HK-2 (cell line): ENCODE data around the gene RAB4B.
A peak's percentile ranks its signal among the peaks of the same experiment; 100 is the strongest.
"Not testable (repeated sequence)": the region's sequence is repeated elsewhere in the genome, so short reads cannot be mapped to it uniquely, and the experiment has no call there.

ENCODE experiments used
- DNase-seq: peaks from one replicate; pipeline ENCODE4 v3.0.0-alpha.2; 2018; ENCODE audit not compliant: unreplicated experiment

RAB4B gene

GRCh38 chr19:40777937-40778705 lies at the start of gene RAB4B:
Gene RAB4B, plus strand, starts transcription at chr19:40778247. Its CDS starts 129 bp downstream, at chr19:40778376.
- DNase-seq = peak; percentile 100

- not testable (repeated sequence) for DNase-seq
Measured at GRCh38 chr19:40730065-40730464, 48.0 kb upstream of the RAB4B start.

GRCh38 chr19:40732304-40732703 lies 45.7 kb upstream of the RAB4B start:
- not testable (repeated sequence) for DNase-seq

- DNase-seq = no peak
Measured at GRCh38 chr19:40733149-40733548, 44.9 kb upstream of the RAB4B start.

GRCh38 chr19:40735013-40735771 lies 42.9 kb upstream of the RAB4B start:
- no peak for DNase-seq

- DNase-seq = no peak
Measured at GRCh38 chr19:40736661-40737060, 41.4 kb upstream of the RAB4B start.

- no peak for DNase-seq
Measured at GRCh38 chr19:40737102-40737644, 40.9 kb upstream of the RAB4B start.

- no peak for DNase-seq
Measured at GRCh38 chr19:40739030-40739839, 38.8 kb upstream of the RAB4B start.

GRCh38 chr19:40739871-40740703 lies 38.0 kb upstream of the RAB4B start:
- no peak for DNase-seq

- no peak for DNase-seq
Measured at GRCh38 chr19:40740747-40741146, 37.3 kb upstream of the RAB4B start.

GRCh38 chr19:40741527-40742390 lies 36.3 kb upstream of the RAB4B start:
- no peak for DNase-seq

GRCh38 chr19:40742477-40742876 lies 35.6 kb upstream of the RAB4B start:
- no peak for DNase-seq

GRCh38 chr19:40742886-40743285 lies 35.2 kb upstream of the RAB4B start:
- no peak for DNase-seq

GRCh38 chr19:40743926-40744325 lies 34.1 kb upstream of the RAB4B start:
- no peak for DNase-seq

- DNase-seq = no peak
Measured at GRCh38 chr19:40744554-40745401, 33.3 kb upstream of the RAB4B start.

GRCh38 chr19:40745402-40745780 lies 32.7 kb upstream of the RAB4B start:
- no peak for DNase-seq

- no peak for DNase-seq
Measured at GRCh38 chr19:40747536-40747935, 30.5 kb upstream of the RAB4B start.

- peak; percentile 100 for DNase-seq
Measured at GRCh38 chr19:40750058-40750873, 27.8 kb upstream of the RAB4B start, which contains the start of gene ACTMAP. Gene ACTMAP, minus strand, starts transcription at chr19:40750477. Its CDS starts 674 bp downstream, at chr19:40749803.
